HG03354 (cell line): ENCODE measurements around the gene CRABP2.

ENCODE experiments used
- ATAC-seq: cut with Tn5 transposase; IDR thresholded peaks from one replicate; pipeline ENCODE4 v1.9.1; 2021; ENCODE audit warnings: mild to moderate bottlenecking; ENCODE audit not compliant: unreplicated experiment, poor library complexity, severe bottlenecking

CRABP2 gene

DNA sequence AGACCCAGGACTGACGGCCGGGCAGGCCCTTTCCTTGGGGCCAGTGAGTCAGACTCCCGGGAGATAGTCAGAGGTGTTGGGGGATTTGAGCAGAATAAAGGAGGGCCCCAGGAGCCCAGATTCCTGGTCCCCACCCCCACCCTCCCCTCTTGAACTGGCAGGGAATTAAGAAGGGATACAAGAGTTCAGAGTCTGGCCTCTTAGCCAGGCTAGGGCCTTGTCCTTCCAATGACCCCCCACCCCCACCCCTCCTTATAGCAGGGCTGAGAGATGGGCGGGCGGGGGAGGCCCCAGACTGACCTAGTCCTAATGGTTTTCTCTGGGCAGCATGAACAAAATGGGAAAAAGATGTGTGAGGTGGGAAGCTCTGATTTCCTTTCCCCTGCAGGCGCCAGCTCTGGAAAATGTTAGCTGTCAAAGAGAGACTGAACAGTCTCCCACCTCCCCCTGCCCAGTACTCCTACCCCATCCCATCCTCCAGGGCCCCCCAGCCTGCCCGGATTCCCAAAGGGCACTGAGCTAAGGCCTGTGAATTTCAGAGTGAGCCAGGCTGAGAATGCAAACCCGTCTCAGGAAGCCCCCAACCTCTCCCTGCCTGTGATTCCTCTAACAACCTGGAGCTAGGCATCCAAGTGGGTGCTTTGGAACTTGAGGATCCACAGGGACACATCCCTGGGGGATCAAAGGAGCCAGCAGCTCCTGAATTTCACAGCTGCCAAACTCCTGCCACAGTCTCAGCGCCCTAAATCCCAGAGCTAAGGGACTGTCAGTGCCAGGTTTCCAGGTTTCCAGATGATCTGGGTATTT is 5.8 kb upstream of the CRABP2 start:
- ATAC-seq = no peak

GRCh38 chr1:156709757-156710489 is 4.5 kb upstream of the CRABP2 start:
- ATAC-seq = no peak

DNA sequence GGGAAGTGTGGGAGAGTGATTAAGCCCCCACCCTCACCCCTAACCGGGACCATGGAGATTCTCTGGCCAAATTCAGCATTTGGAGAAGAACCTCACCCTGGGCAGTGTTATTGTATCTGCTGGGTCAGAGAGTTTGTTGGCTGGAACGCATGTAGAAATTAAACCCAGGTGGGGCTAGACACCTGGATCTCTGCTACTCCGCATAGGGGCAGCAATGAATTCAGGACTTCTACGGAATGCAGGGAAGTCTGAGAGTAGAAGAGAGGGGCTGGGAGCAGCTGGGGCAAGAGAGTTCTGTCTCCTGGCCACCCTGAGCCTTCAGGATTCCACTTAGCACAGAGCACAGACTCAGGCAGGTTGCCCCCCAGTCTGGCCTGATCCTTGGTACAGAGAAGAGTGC is 3.6 kb upstream of the CRABP2 start:
- no peak for ATAC-seq

GRCh38 chr1:156708218-156708661 is 2.9 kb upstream of the CRABP2 start:
- ATAC-seq = no peak

GRCh38 chr1:156707417-156708217 is 2.2 kb upstream of the CRABP2 start:
- no peak for ATAC-seq

DNA sequence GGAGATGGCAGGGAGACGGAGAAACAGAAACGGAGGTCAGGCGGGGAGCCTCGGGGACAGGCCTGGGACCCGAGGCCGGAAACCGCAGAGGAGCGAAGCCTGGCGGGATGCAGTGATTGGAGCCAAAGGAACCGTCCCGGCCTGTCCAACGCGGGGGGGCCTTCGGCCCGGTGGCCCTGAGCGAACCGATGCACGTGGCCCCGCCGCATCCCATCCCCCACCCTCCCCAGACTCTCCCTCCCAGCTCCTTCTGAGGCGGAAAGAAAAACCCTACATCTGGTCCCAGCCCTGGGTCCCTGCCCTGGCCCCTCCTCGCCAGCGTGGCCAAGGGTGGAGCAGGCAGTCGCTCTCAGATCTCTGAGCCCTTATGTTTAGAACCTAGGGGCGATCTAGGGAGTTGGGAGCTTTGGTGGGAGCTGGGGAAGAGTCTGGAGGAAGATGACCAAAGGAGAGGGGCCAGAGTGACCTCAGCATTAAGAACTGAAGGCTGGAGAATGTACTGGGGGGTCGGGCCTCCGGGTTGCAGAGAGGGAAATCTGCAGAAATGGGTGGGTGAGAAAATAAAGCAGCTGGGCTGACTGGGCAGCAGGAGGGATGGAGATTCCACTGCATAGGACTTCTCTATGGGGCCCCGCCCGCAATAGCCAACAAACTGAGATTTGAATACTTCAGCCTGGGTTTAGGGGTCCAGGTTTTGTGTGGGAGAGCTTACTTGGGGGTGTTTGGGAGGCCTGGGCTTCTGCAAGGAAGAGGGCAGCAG is 1.5 kb upstream of the CRABP2 start:
- no peak for ATAC-seq

DNA sequence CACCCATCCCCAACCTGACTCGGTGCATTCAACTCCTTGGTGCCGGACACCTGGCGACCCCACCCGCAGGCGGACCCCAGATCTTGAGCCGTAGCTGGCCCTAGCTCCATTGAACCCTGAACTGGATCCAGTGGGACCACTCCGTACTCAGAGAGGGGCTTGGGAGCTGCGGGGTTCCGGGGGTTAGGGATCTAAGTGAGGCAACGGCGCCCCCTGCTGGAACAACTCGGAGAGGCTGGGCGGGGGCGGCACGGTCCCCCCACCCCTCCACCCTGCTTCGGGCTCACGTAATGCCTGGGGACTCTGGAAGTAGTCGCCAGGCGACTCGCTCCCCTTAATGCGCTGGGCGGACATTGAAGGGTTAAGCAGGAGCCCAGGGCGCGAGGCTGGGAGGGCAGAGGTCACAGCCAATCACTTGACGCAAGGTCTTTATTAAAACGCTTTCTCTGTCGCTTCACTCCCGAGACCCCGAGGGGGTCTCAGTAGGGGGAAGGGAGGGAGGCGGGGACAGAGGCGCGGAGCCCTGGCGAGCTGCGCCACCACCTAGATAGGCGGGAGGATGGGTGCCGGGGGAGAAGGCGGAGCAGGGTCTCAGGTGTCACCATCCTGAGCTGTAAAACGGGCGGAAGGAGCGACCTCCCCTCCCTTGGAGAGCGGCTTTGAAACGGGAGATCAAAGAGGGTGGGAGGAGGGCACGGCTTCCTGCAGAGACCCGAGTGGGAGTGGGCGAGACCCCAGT is 704 bp upstream of the CRABP2 start:
- no peak for ATAC-seq

GRCh38 chr1:156704930-156705320 is 458 bp downstream of the CRABP2 start:
- no peak for ATAC-seq

DNA sequence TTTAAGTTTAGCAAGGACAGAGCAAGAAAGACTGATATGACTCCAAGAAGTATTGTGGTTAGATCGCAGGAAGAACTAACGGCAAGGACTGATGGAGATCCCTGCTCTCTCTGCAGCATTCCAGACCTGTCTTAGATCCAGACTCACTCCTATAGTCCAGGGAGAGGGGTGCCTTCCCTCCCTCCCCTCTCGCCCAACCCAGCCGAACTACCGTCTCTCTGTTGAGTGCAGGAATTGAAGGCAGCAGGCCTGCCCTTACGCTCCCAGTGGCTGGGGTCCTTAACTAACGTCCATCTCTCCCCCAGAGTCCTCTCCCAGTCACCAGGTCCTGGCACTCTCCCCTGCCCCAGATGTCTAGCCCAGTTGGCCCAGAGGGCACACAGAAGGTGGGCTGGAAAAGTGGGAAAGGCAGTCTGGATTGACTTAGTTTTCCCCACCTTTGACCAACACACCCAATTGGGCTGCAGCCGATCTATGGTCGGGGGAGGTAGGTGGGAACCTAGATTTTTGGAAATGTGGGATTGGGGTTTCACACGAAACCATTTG is 1.1 kb downstream of the CRABP2 start:
- ATAC-seq = no peak

DNA sequence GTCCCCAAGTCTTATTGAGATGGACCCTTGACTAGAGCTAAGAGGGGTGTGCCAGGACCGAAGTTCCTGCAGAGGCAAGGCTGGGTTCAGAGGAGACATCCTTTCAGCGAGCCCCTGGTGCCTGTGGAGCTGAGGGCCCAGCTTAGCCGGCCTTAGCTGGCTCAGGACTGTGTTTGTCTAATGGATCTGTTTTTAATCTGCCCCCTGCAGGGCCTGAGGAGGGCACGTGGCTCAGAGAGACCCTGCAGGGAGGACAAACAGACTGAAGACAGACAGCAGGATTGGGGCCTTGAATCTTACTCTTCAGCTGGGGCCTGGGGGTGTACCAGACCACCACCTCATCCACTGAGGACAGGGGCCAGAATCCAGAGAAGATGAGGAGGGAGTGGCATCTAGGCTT is 1.6 kb downstream of the CRABP2 start:
- no peak for ATAC-seq

GRCh38 chr1:156703336-156703735 is 2.0 kb downstream of the CRABP2 start:
- no peak for ATAC-seq

DNA sequence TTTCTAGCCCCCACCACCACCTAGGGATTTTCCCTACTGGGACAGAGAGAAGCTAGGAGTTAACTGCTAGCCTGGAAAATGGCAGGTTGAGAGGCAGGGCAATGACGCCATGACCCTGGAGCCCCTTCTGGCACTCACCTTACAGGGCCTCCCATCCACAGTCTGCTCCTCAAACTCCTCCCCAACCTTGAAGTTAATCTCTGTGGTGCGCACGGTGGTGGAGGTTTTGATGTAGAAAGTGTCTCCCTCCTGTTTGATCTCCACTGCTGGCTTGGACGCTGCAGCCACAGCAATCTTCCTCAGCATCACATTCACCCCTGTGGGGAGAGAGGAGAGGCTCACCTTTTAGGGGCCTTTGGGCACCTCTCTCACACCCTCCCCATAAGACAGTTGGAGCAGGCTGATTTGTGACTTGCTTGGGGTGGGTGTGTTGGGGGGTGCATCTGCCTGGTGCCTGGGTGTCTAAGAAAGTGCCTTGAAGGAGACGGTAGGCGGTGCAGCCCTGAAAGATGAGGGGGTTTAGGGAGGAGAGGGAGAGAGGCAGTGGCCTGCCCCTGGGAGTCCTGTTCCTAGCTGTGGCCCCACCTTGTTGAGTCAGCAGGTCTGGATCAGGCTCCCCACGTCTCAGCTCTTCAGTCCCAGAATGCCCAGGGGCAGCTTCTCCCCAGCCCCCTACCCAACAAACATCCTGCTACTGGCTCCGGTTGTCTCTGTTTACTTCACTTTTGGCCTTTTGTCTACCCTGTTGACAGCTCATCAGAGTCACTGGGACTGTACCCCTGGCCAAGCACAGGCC is 4.4 kb downstream of the CRABP2 start:
- ATAC-seq = no peak

DNA sequence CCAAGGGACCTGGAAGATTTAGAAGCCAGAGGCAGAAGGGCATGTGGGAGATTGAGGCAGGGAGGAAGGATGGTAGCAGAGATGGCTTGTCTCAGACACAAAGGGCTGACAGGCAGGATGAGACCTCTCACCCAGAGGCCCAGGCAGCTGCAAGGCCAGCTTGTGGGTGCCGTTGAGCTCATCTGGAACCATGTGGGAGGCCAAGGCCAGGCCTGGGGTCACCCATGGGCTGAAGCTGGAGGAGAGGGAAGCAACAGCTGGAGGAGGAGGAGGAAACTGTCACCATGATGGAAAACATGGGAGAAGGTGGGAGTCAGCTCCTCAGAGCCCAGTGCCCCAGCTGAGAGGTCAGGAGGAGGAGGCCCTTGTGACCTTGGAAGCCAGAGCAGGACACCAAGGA is 6.4 kb downstream of the CRABP2 start:
- ATAC-seq = no peak

DNA sequence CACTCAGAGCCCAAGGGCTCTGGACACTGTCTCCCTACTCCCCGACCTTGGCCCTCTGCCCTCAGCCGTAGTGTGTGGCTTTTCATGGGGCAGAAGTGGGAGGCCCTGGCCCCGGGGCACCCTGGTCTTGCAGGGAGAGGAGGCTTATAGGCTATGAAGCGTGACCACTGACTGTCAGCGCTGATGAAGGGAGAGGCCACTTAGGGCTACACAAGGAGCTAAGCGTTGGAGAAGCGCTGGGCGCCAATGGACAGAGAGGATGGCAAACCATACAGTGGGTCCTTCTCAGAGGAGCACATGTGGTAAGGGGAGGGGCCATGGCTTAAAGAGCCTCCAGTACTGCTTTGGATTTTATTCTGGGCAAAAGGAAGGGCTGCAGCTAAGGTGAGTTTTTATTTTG is 7.9 kb downstream of the CRABP2 start:
- no peak for ATAC-seq

GRCh38 chr1:156696755-156697154 is 8.6 kb downstream of the CRABP2 start:
- ATAC-seq = no peak

- no peak for ATAC-seq
These were observed 10.8 kb downstream of the CRABP2 start for GRCh38 chr1:156694690-156694962.

DNA sequence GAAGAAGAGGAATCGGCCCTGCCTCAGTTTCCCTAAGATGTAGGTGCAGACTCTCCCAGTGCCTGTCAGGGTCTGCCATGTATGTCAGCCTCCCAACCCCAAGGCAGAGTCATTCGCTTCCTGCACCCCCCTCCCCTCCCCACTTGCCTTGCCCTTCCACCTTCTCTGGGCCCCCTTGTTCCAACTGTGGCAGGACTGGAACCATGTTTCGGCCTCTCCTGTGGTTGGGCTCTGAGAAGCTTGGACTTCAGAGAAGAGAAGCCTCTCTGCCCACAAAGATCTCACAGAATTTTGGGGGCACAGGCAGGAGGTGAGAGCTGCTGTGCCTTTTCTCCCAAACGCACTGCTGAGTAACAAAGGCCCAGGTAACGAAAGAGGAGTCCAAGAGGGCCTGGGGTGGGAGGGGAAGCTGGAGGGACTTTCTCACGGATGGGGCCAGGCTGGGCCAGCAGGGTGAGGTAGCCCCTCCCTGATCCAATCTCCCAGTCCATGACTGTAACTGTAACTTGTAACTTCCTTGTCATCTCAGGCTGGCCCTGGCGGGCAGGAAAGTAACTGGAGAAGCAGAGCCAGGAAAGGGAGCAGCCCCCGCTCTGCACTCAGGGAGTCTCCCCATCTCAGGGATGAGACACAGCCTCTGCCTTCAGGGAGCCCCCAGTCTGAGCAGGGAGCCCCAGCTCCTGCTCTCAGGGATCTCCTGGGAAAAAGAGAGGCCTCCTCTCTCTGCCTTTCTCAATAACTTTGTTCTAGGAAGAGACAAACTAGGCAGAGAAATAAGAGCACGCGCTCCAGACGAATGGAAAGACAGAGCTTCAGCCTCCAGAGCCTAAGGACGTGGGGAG is 11.3 kb downstream of the CRABP2 start:
- ATAC-seq = no peak
